Hepatocyte (in vitro differentiated cells): Measurements from ENCODE around the gene HMGB1. TPM values are rescaled to one million over a fixed set of nuclear protein-coding genes. Genes with fewer than 3 reads are reported as not detected.

ENCODE experiments used
- DNase-seq: peaks from one replicate; pipeline ENCODE4 v3.0.0-alpha.2; 2016; ENCODE audit warnings: low spot score
- H2AFZ ChIP-seq: fragments of 200-600 bp; sonication (generic); 2 replicates; pipeline ENCODE4 v1.6.0; 2016; ENCODE audit warnings: antibody characterized with exemption, mild to moderate bottlenecking
- H3K27ac ChIP-seq: fragments of 200-600 bp; sonication (generic); 2 replicates; pipeline ENCODE4 v1.5.1; 2016; ENCODE audit warnings: mild to moderate bottlenecking
- H3K27me3 ChIP-seq: fragments of 200-600 bp; sonication (generic); 2 replicates; pipeline ENCODE4 v1.6.1; 2016
- H3K36me3 ChIP-seq: fragments of 200-600 bp; sonication (generic); replicated peaks from 2 replicates; pipeline ENCODE4 v1.5.1; 2016; ENCODE audit warnings: low read depth; ENCODE audit not compliant: insufficient read depth
- H3K4me1 ChIP-seq: fragments of 200-600 bp; sonication (generic); 2 replicates; pipeline ENCODE4 v1.5.1; 2016; ENCODE audit warnings: mild to moderate bottlenecking, moderate library complexity; ENCODE audit not compliant: insufficient read depth
- H3K4me2 ChIP-seq: fragments of 200-600 bp; sonication (generic); 2 replicates; pipeline ENCODE4 v1.6.0; 2016
- H3K4me3 ChIP-seq: fragments of 200-600 bp; sonication (generic); 2 replicates; pipeline ENCODE4 v1.5.1; 2016; ENCODE audit warnings: mild to moderate bottlenecking
- H3K79me2 ChIP-seq: fragments of 200-600 bp; sonication (generic); 2 replicates; pipeline ENCODE4 v1.6.0; 2017; ENCODE audit warnings: mild to moderate bottlenecking
- H3K9me2 ChIP-seq: fragments of 200-600 bp; sonication (generic); replicated peaks from 2 replicates; pipeline ENCODE4 v1.6.0; 2017; ENCODE audit warnings: mild to moderate bottlenecking; ENCODE audit not compliant: insufficient read depth
- H3K9me3 ChIP-seq: fragments of 200-600 bp; sonication (generic); 2 replicates; pipeline ENCODE4 v1.5.1; 2016; ENCODE audit warnings: low read depth, mild to moderate bottlenecking
- H4K20me1 ChIP-seq: fragments of 200-600 bp; sonication (generic); 2 replicates; pipeline ENCODE4 v1.6.0; 2016; ENCODE audit warnings: mild to moderate bottlenecking; ENCODE audit not compliant: insufficient read depth, poor library complexity, severe bottlenecking
- EZH2 ChIP-seq: fragments of 200-600 bp; sonication (generic); IDR thresholded peaks from 2 replicates; pipeline ENCODE4 v1.6.1; 2016; ENCODE audit warnings: antibody characterized with exemption, mild to moderate bottlenecking, borderline replicate concordance
- EZH2phosphoT487 ChIP-seq: fragments of 200-600 bp; sonication (generic); IDR thresholded peaks from one replicate; pipeline ENCODE4 v1.6.1; 2018; ENCODE audit warnings: antibody characterized with exemption, mild to moderate bottlenecking, low read depth, moderate library complexity; ENCODE audit not compliant: unreplicated experiment, severe bottlenecking
- WGBS: methylation state at CpG from one replicate; pipeline ENCODE4 v1.1.6; 2016; ENCODE audit warnings: low lambda C conversion rate; ENCODE audit errors: missing lambda C conversion rate; 5-methylcytosine and 5-hydroxymethylcytosine counted together
- polyA plus RNA-seq: library from polyadenylated mRNA; unstranded; fragments of >200 nt; fragmentation: Nextera tagmentation; extraction: Ambion mirVana; gene quantifications from 2 replicates; pipeline ENCODE4 v1.2.1, GENCODE V29; 2016
- total RNA-seq: library from RNA; depleted of rRNA; stranded (reverse); fragments of >200 nt; gene quantifications from 2 replicates; pipeline ENCODE4 v1.2.3, GENCODE V29; 2014
- TF ChIP-seq, protein P1 (sequence below): fragments of 200-600 bp; sonication (generic); IDR thresholded peaks from 2 replicates; pipeline ENCODE4 v1.5.1; 2016; ENCODE audit warnings: antibody characterized with exemption, mild to moderate bottlenecking; ENCODE audit not compliant: poor library complexity

HMGB1 gene
- total and polyA plus RNA-seq, 2 experiments from 2014 or later: 372 to 416 TPM

DNA sequence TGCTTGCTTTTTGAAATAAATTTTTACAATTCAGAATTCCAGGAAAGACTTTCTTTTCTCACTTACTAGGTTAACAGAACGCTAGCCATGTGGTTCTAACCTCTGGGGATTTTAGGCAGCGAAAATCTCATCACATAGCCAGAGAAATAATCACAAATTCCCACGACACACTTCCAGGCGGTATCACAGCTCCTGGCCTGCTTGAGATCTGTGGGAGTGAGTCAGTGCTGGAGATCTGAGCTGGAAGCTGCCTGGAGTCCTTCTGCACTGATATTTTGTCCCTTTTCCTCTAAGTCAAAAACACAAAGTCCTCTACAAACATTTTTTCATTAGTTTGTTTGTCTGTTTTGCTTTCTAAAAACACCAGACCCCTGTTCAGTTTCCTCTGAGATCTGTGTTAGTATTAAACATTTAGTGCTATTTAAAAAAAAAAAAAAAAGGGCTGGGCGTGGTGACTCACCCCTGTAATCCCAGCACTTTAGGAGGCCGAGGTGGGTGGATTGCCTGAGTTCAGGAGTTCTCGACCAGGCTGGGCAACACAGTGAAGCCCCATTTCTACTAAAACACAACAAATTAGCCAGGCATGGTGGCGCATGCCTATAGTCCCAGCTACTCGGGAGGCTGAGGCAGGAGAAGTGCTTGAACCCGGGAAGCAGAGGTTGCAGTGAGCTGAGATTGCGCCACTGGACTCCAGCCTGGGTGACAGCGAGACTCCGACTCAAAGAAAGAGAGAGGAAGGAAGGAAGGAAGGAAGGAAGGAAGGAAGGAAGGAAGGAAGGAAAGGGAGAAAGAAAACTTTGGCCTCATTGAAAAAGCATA lies 55.6 kb downstream of the HMGB1 start:
- no peaks in the 10 kb centered on the region for H3K79me2 ChIP-seq
- H3K27me3 ChIP-seq: no peaks in the 10 kb centered on the region
- H3K27ac ChIP-seq: peak overlapping the region; percentile 65
- DNase-seq: peak; percentile 41
- H3K9me3 ChIP-seq: no peaks in the 10 kb centered on the region
- H3K4me2 ChIP-seq: no peak overlapping the region
- no peaks in the 10 kb centered on the region for H3K36me3 ChIP-seq
- H3K4me3 ChIP-seq: no peak overlapping the region
- H3K4me1 ChIP-seq: peaks cover 8% of the 10 kb centered on the region
- no peak for TF ChIP-seq EZH2
- TF ChIP-seq EZH2phosphoT487: no peak
- TF ChIP-seq, protein P1, sequence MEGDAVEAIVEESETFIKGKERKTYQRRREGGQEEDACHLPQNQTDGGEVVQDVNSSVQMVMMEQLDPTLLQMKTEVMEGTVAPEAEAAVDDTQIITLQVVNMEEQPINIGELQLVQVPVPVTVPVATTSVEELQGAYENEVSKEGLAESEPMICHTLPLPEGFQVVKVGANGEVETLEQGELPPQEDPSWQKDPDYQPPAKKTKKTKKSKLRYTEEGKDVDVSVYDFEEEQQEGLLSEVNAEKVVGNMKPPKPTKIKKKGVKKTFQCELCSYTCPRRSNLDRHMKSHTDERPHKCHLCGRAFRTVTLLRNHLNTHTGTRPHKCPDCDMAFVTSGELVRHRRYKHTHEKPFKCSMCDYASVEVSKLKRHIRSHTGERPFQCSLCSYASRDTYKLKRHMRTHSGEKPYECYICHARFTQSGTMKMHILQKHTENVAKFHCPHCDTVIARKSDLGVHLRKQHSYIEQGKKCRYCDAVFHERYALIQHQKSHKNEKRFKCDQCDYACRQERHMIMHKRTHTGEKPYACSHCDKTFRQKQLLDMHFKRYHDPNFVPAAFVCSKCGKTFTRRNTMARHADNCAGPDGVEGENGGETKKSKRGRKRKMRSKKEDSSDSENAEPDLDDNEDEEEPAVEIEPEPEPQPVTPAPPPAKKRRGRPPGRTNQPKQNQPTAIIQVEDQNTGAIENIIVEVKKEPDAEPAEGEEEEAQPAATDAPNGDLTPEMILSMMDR: no peak
- H2AFZ ChIP-seq: no peak overlapping the region
- H3K9me2 ChIP-seq: no peaks in the 10 kb centered on the region
- WGBS: 81% methylated on average over 13 of the region's 13 CpGs
- H4K20me1 ChIP-seq: no peaks in the 10 kb centered on the region

DNA sequence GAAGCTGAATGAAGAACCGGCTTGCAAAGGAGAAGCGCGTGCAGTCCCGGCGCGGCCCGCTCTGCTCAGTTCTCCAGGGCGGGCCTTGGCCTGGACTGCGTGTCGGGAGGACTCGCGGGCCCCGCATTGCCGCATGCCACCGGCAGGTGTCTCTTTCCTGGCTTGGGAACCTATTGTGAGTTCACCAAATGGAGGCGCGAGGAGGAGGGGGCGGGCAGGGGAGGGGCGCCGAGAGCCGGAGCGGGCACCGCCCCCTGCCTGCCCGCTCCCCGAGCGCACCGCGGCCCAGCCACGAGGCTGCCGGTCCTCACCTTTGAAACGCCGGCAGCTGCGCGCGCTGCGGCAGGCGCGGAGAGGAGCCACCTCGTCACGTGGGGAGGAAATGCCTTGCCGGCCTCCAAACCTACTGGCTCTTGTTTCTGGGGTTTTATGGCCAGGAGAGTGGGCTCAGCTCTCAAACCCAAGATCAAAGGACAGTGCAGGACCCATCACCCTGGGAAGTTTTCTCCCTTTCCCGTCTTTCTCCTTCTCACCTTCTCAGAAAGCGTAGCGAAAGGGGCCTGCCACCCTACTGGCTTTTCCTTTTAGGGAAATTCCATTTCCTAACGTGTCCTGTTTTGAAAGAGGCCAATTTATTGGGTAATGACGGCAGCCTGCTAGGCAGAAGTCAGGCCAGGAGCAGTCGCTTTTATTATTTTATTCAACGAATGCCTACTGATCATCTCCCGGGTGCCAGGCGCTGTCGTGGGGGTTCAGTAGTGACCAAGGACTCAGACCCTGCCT lies 57.2 kb downstream of the HMGB1 start:
- Histone ChIP-seq H3K9me2 (no peaks in the 10 kb centered on the region), H3K27ac (peak overlapping the region; percentile 66), H2AFZ (peak overlapping the region; percentile 99), H3K9me3 (no peaks in the 10 kb centered on the region), H3K79me2 (no peaks in the 10 kb centered on the region), H3K4me1 (peaks cover 8% of the 10 kb centered on the region), H3K36me3 (no peaks in the 10 kb centered on the region), H3K27me3 (no peaks in the 10 kb centered on the region), H4K20me1 (no peaks in the 10 kb centered on the region), H3K4me3 (no peak overlapping the region), H3K4me2 (peak overlapping the region; percentile 78)
- 26% methylated on average over 26 of the region's 51 CpGs for WGBS
- TF ChIP-seq, protein P1: peak; percentile 86
- TF ChIP-seq EZH2phosphoT487: no peak
- peak; percentile 96 for DNase-seq

DNA sequence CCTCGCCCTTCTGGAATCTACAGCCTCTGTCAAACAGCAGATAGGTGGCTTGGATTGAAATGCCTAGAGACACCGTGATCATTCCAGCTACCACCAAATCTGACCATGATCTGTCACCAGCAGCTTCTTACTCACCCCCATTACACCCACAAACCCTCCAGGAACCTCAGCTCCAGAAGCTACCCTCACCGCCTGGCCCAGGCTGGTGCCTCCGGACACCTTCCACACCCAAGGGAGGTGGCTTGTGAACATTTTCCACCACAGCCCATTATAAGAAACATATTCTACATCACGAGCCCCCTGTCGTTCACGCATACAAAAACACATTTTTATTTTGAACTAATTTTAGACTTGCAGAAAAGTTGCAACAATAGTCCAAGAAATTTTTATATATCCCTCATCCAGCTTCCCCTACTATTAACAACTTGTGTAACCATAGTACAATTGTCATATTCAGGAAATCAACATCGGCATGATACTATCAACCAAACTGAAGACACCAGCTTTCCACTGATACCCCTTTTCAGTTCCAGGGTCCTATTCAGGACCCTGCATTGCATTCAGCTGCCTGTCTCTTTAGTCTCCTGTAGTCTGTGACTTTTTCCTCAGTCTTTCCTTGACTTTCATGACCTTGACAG lies 58.8 kb downstream of the HMGB1 start:
- no peaks in the 10 kb centered on the region for H3K27me3 ChIP-seq
- H3K4me3 ChIP-seq: no peak overlapping the region
- no peaks in the 10 kb centered on the region for H3K79me2 ChIP-seq
- no peak overlapping the region for H3K27ac ChIP-seq
- no peak for TF ChIP-seq EZH2
- TF ChIP-seq, protein P1: no peak
- no peak for TF ChIP-seq EZH2phosphoT487
- no peaks in the 10 kb centered on the region for H3K36me3 ChIP-seq
- H3K9me2 ChIP-seq: no peaks in the 10 kb centered on the region
- no peaks in the 10 kb centered on the region for H3K9me3 ChIP-seq
- no peak for DNase-seq
- no peak overlapping the region for H3K4me2 ChIP-seq
- 98% methylated on average over 8 of the region's 8 CpGs for WGBS
- H3K4me1 ChIP-seq: peaks cover 8% of the 10 kb centered on the region
- no peak overlapping the region for H2AFZ ChIP-seq
- H4K20me1 ChIP-seq: no peaks in the 10 kb centered on the region

Other genes with a start within 250 kb of the HMGB1 start
- gene KATNAL1, start 158.4 kb downstream of the HMGB1 start, total RNA-seq: 9.4 and 9.8 TPM in 2 replicates
- gene KATNAL1, start 158.4 kb downstream of the HMGB1 start, polyA plus RNA-seq: 2.1 and 2.4 TPM in 2 replicates
- gene UBE2L5, start 43.4 kb downstream of the HMGB1 start, total RNA-seq: not detected in 2 replicates
- not detected in 2 replicates for gene UBE2L5, start 43.4 kb downstream of the HMGB1 start, polyA plus RNA-seq
- gene USPL1, start 152.0 kb upstream of the HMGB1 start, total RNA-seq: 22.0 and 26.4 TPM in 2 replicates
- gene USPL1, start 152.0 kb upstream of the HMGB1 start, polyA plus RNA-seq: 9.5 and 9.7 TPM in 2 replicates